ENCODE measurements around the gene CFAP299. TPM values are rescaled to one million over a fixed set of nuclear protein-coding genes. Genes with fewer than 3 reads are reported as not detected.

The CFAP299 gene
- total and polyA plus RNA-seq, 2 of the 8 experiments (the other 6 are each of a cell fraction or from before 2014, with no cell fraction given): not detected

DNA sequence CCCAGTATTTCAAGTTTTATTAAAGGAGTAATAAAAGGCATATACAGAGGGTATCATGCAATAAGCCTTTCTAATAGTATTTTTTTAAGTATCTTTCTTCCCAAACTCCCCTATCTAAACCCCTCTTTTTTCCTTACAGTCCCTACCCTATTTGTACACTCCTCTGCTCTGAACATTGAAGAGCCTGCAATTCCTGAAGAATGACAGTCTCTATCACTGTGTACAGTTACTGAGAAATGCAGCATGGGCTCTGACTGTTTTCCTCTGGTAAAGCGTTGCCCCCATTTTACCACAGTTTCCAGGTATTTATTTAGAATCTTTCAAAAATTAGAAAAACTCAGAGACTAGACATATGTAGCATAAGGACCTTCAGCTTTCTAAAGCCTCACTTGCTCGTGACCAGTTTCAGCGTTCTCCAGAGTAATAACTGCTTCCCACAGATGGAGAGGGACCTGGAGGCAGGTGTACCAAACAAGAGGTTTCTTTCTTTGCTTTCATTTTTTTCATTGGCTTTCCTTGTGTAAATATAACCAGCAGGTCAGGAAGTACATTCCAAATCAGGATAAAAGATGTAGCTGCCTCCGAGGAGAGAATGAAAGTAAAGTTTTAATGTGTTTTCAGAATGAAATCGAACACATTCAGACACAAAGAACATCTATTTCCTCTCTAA lies 230.8 kb downstream of the CFAP299 start (continued):
- TF ChIP-seq, protein P1, sequence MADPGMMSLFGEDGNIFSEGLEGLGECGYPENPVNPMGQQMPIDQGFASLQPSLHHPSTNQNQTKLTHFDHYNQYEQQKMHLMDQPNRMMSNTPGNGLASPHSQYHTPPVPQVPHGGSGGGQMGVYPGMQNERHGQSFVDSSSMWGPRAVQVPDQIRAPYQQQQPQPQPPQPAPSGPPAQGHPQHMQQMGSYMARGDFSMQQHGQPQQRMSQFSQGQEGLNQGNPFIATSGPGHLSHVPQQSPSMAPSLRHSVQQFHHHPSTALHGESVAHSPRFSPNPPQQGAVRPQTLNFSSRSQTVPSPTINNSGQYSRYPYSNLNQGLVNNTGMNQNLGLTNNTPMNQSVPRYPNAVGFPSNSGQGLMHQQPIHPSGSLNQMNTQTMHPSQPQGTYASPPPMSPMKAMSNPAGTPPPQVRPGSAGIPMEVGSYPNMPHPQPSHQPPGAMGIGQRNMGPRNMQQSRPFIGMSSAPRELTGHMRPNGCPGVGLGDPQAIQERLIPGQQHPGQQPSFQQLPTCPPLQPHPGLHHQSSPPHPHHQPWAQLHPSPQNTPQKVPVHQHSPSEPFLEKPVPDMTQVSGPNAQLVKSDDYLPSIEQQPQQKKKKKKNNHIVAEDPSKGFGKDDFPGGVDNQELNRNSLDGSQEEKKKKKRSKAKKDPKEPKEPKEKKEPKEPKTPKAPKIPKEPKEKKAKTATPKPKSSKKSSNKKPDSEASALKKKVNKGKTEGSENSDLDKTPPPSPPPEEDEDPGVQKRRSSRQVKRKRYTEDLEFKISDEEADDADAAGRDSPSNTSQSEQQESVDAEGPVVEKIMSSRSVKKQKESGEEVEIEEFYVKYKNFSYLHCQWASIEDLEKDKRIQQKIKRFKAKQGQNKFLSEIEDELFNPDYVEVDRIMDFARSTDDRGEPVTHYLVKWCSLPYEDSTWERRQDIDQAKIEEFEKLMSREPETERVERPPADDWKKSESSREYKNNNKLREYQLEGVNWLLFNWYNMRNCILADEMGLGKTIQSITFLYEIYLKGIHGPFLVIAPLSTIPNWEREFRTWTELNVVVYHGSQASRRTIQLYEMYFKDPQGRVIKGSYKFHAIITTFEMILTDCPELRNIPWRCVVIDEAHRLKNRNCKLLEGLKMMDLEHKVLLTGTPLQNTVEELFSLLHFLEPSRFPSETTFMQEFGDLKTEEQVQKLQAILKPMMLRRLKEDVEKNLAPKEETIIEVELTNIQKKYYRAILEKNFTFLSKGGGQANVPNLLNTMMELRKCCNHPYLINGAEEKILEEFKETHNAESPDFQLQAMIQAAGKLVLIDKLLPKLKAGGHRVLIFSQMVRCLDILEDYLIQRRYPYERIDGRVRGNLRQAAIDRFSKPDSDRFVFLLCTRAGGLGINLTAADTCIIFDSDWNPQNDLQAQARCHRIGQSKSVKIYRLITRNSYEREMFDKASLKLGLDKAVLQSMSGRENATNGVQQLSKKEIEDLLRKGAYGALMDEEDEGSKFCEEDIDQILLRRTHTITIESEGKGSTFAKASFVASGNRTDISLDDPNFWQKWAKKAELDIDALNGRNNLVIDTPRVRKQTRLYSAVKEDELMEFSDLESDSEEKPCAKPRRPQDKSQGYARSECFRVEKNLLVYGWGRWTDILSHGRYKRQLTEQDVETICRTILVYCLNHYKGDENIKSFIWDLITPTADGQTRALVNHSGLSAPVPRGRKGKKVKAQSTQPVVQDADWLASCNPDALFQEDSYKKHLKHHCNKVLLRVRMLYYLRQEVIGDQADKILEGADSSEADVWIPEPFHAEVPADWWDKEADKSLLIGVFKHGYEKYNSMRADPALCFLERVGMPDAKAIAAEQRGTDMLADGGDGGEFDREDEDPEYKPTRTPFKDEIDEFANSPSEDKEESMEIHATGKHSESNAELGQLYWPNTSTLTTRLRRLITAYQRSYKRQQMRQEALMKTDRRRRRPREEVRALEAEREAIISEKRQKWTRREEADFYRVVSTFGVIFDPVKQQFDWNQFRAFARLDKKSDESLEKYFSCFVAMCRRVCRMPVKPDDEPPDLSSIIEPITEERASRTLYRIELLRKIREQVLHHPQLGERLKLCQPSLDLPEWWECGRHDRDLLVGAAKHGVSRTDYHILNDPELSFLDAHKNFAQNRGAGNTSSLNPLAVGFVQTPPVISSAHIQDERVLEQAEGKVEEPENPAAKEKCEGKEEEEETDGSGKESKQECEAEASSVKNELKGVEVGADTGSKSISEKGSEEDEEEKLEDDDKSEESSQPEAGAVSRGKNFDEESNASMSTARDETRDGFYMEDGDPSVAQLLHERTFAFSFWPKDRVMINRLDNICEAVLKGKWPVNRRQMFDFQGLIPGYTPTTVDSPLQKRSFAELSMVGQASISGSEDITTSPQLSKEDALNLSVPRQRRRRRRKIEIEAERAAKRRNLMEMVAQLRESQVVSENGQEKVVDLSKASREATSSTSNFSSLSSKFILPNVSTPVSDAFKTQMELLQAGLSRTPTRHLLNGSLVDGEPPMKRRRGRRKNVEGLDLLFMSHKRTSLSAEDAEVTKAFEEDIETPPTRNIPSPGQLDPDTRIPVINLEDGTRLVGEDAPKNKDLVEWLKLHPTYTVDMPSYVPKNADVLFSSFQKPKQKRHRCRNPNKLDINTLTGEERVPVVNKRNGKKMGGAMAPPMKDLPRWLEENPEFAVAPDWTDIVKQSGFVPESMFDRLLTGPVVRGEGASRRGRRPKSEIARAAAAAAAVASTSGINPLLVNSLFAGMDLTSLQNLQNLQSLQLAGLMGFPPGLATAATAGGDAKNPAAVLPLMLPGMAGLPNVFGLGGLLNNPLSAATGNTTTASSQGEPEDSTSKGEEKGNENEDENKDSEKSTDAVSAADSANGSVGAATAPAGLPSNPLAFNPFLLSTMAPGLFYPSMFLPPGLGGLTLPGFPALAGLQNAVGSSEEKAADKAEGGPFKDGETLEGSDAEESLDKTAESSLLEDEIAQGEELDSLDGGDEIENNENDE (IDR thresholded peaks at IDR 0.05; ENCODE audit: insufficient replicate concordance, low read length): no peak
- no peak for TF ChIP-seq RXRA (IDR thresholded peaks at IDR 0.05; ENCODE audit: insufficient read depth, low read depth, low read length)
- no peak for TF ChIP-seq NANOG (IDR thresholded peaks at IDR 0.05; ENCODE audit: insufficient read depth, low read depth, low read length, poor library complexity, severe bottlenecking)
- TF ChIP-seq SUZ12 (IDR thresholded peaks at IDR 0.05; ENCODE audit: low read length): no peak
- TF ChIP-seq SP1 (IDR thresholded peaks at IDR 0.05; ENCODE audit: low read depth, low read length): no peak
